Neuronal stem cell (in vitro differentiated cells): Measurements from ENCODE around the gene YIPF5.

Source experiments
- DNase-seq: peaks from one replicate; pipeline ENCODE4 v3.0.0-alpha.2; 2013; ENCODE audit warnings: low spot score
- H2AFZ ChIP-seq: one replicate; pipeline ENCODE4 v1.6.1; 2013; ENCODE audit warnings: mild to moderate bottlenecking, low read length, inconsistent platforms
- H2AK5ac ChIP-seq: 2 replicates; pipeline ENCODE4 v1.6.1; 2013; ENCODE audit warnings: low read depth, mild to moderate bottlenecking, inconsistent platforms, low read length, moderate library complexity, mixed read lengths
- H2BK120ac ChIP-seq: 2 replicates; pipeline ENCODE4 v1.6.1; 2013; ENCODE audit warnings: low read depth, mild to moderate bottlenecking, inconsistent platforms, low read length, moderate library complexity, mixed read lengths
- H2BK12ac ChIP-seq: one replicate; pipeline ENCODE4 v1.6.1; 2013; ENCODE audit warnings: low read length, inconsistent platforms
- H2BK15ac ChIP-seq: 2 replicates; pipeline ENCODE4 v1.6.1; 2013; ENCODE audit warnings: mild to moderate bottlenecking, low read length, inconsistent platforms, mixed read lengths
- H2BK5ac ChIP-seq: one replicate; pipeline ENCODE4 v1.6.1; 2013; ENCODE audit warnings: inconsistent platforms, mild to moderate bottlenecking, low read length, moderate library complexity
- H3K14ac ChIP-seq: one replicate; pipeline ENCODE4 v1.6.1; 2013; ENCODE audit warnings: low read length, inconsistent platforms
- H3K18ac ChIP-seq: 2 replicates; pipeline ENCODE4 v1.6.1; 2013; ENCODE audit warnings: low read length, inconsistent platforms
- H3K23ac ChIP-seq: 2 replicates; pipeline ENCODE4 v1.6.1; 2013; ENCODE audit warnings: low read depth, mild to moderate bottlenecking, mixed read lengths, low read length, inconsistent platforms; ENCODE audit not compliant: poor library complexity
- H3K27ac ChIP-seq: replicated peaks from 3 replicates; pipeline ENCODE4 v1.5.1; 2013; ENCODE audit warnings: low read length, inconsistent platforms
- H3K27me3 ChIP-seq, 3 experiments: 2 replicates each; pipeline ENCODE4 v1.6.1; 2013; ENCODE audit warnings: low read length in 3 of 3, mild to moderate bottlenecking in 2 of 3, inconsistent platforms in 1 of 3, low read depth in 1 of 3, mixed read lengths in 1 of 3, moderate library complexity in 1 of 3; ENCODE audit not compliant: control insufficient read depth in 3 of 3, insufficient read depth in 3 of 3
- H3K36me3 ChIP-seq, 2 donors: replicated peaks in 1 of 2; 2 replicates each; pipeline ENCODE4 v1.6.1; 2013; ENCODE audit warnings: low read length in 2 of 2; ENCODE audit not compliant: control insufficient read depth in 2 of 2, insufficient read depth in 2 of 2
- H3K4ac ChIP-seq: 2 replicates; pipeline ENCODE4 v1.6.1; 2013; ENCODE audit warnings: inconsistent platforms, mild to moderate bottlenecking, low read length, moderate library complexity
- H3K4me1 ChIP-seq, 2 donors: 1 replicate in 1 of 2; 2 replicates in 1 of 2; pipeline ENCODE4 v1.6.1; 2013; ENCODE audit warnings: low read length in 2 of 2, low read depth in 1 of 2; ENCODE audit not compliant: control insufficient read depth in 2 of 2, insufficient read depth in 1 of 2
- H3K4me2 ChIP-seq: one replicate; pipeline ENCODE4 v1.6.1; 2013; ENCODE audit warnings: mild to moderate bottlenecking, low read length, inconsistent platforms; ENCODE audit not compliant: insufficient read depth, poor library complexity, severe bottlenecking
- H3K4me3 ChIP-seq, 2 donors: 2 replicates each; pipeline ENCODE4 v1.5.1; 2013; ENCODE audit warnings: low read length in 2 of 2, mild to moderate bottlenecking in 2 of 2, inconsistent platforms in 1 of 2, moderate library complexity in 1 of 2
- H3K79me1 ChIP-seq: one replicate; pipeline ENCODE4 v1.6.1; 2013; ENCODE audit warnings: low read depth, mild to moderate bottlenecking, inconsistent platforms, low read length, moderate library complexity
- H3K9ac ChIP-seq: one replicate; pipeline ENCODE4 v1.6.1; 2013; ENCODE audit warnings: mild to moderate bottlenecking, low read depth, low read length, inconsistent platforms; ENCODE audit not compliant: poor library complexity
- H3K9me3 ChIP-seq, 2 donors: replicated peaks in 1 of 2; 2 replicates each; pipeline versions ENCODE3 to v1.6.1; 2013; ENCODE audit warnings: low read length in 2 of 2, mild to moderate bottlenecking in 2 of 2, inconsistent platforms in 1 of 2, low read depth in 1 of 2, mixed read lengths in 1 of 2, moderate library complexity in 1 of 2; ENCODE audit not compliant: control insufficient read depth in 2 of 2, insufficient read depth in 1 of 2
- H4K8ac ChIP-seq: one replicate; pipeline ENCODE4 v1.6.1; 2013; ENCODE audit warnings: low read depth, mild to moderate bottlenecking, inconsistent platforms, low read length, moderate library complexity
- H4K91ac ChIP-seq: one replicate; pipeline ENCODE4 v1.6.1; 2013; ENCODE audit warnings: low read length, low read depth, mild to moderate bottlenecking, inconsistent platforms; ENCODE audit not compliant: poor library complexity
- WGBS, 2 donors: extraction: QIAGEN DNeasy Blood & Tissue Kit; methylation state at CpG; one replicate each; pipeline ENCODE4 v1.1.7; 2013; ENCODE audit warnings: missing lambda C conversion rate in 2 of 2, mixed read lengths in 1 of 2; ENCODE audit not compliant: insufficient read length in 2 of 2, insufficient replicate concordance in 1 of 2; ENCODE audit errors: extremely low coverage in 2 of 2; 5-methylcytosine and 5-hydroxymethylcytosine counted together

The YIPF5 gene

DNA sequence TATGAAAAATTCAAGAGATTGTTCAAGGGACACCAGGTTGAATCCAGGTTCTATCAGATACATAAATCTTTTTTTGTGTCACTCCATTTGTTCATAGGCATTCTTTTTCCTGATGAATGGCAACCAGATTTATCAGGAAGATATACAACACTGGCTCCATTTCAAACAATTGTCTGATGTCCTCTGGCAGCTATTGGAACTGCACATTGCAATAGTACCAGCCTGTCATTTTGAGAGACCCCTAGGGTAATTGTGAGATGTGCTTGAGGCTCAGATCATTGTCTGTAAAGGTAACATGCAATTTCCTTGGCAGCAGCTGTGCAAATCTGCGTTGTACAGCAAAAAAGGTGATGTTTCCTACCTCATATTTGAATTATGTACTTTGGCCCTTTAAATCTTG is 26.2 kb upstream of the YIPF5 start:
- no peak overlapping the region for H3K4ac ChIP-seq
- no peak overlapping the region for H3K9ac ChIP-seq
- H3K9me3 ChIP-seq, result no peaks in the 10 kb centered on the region
- no peaks in the 10 kb centered on the region for H3K4me1 ChIP-seq
- no peak overlapping the region for H3K18ac ChIP-seq
- no peak overlapping the region for H3K23ac ChIP-seq
- H3K36me3 ChIP-seq, result no peaks in the 10 kb centered on the region
- H3K27ac ChIP-seq, result no peak overlapping the region
- no peak overlapping the region for H3K14ac ChIP-seq
- H4K91ac ChIP-seq, result no peak overlapping the region
- H4K8ac ChIP-seq, result no peak overlapping the region
- no peaks in the 10 kb centered on the region for H3K27me3 ChIP-seq
- H3K4me2 ChIP-seq, result no peak overlapping the region
- H2AK5ac ChIP-seq, result no peak overlapping the region
- no peak overlapping the region for H2BK15ac ChIP-seq
- H3K79me1 ChIP-seq, result no peaks in the 10 kb centered on the region
- WGBS, 2 donors, result no CpG with 5 or more reads among the region's 1 CpG
- H2AFZ ChIP-seq, result no peak overlapping the region
- no peak for DNase-seq
- no peak overlapping the region for H3K4me3 ChIP-seq
- H2BK5ac ChIP-seq, result no peak overlapping the region
- no peak overlapping the region for H2BK12ac ChIP-seq
- no peak overlapping the region for H2BK120ac ChIP-seq

DNA sequence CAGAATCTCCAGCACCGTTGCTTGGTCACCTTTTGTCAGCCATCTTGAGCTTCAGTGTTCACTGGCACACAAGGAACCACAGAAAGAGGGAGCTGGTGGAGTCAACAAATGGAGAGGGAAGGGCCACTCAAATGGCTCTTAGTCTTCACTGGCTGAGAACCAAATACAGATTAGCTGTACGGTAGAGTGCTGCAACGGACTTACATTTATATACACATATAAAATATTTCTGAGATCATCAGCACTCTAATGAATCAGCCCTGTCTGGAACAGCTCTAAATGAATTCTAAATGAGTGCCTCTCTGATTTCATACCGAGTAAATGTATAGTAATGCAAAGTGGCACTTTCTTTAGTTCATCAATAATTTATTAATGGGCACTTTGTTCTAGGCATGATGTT is 25.0 kb upstream of the YIPF5 start:
- Histone ChIP-seq H3K18ac (no peak overlapping the region), H3K4me2 (no peak overlapping the region), H3K4me1 (no peaks in the 10 kb centered on the region), H3K79me1 (no peaks in the 10 kb centered on the region), H3K4me3 (no peak overlapping the region), H3K14ac (no peak overlapping the region), H4K91ac (no peak overlapping the region), H2BK120ac (no peak overlapping the region), H3K27ac (no peak overlapping the region), H3K4ac (no peak overlapping the region), H3K36me3 (no peaks in the 10 kb centered on the region), H3K27me3 (no peaks in the 10 kb centered on the region), H4K8ac (no peak overlapping the region), H3K23ac (no peak overlapping the region), H2AK5ac (no peak overlapping the region), H3K9me3 (no peaks in the 10 kb centered on the region), H2BK5ac (no peak overlapping the region), H2BK12ac (no peak overlapping the region), H2AFZ (peak overlapping the region; percentile 47), H3K9ac (no peak overlapping the region), H2BK15ac (no peak overlapping the region)
- WGBS, 2 donors, result no CpG with 5 or more reads among the region's 4 CpGs
- no peak for DNase-seq

DNA sequence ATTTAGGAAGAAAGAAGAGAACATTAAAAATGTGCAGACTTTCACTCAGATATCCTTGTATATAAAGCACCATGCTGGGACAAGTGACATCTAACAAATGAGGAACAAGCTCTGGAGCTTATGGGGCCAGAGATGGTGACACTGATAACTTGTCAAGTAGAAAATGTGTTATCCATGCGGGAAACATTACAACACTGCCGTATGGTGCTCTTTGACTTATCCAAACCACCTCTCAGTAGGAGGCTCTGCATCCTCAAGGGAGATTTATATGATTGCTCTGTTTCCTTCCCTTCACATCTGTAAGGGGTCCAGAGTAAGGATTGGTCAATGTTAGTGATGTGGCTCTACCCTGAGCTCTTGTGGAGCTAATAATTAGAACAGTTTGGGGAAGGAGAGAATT is 23.7 kb upstream of the YIPF5 start:
- Histone ChIP-seq H2BK5ac (no peak overlapping the region), H2BK12ac (no peak overlapping the region), H3K14ac (no peak overlapping the region), H3K4me1 (no peaks in the 10 kb centered on the region), H3K27me3 (no peaks in the 10 kb centered on the region), H2BK120ac (no peak overlapping the region), H3K4me2 (no peak overlapping the region), H3K27ac (no peak overlapping the region), H3K36me3 (no peaks in the 10 kb centered on the region), H3K18ac (no peak overlapping the region), H4K91ac (no peak overlapping the region), H3K23ac (no peak overlapping the region), H3K9ac (no peak overlapping the region), H2BK15ac (no peak overlapping the region), H2AFZ (no peak overlapping the region), H3K9me3 (no peaks in the 10 kb centered on the region), H2AK5ac (no peak overlapping the region), H3K4ac (no peak overlapping the region), H3K79me1 (no peaks in the 10 kb centered on the region), H3K4me3 (no peak overlapping the region), H4K8ac (no peak overlapping the region)
- DNase-seq, result no peak
- WGBS, 2 donors, result no CpG with 5 or more reads among the region's 2 CpGs

DNA sequence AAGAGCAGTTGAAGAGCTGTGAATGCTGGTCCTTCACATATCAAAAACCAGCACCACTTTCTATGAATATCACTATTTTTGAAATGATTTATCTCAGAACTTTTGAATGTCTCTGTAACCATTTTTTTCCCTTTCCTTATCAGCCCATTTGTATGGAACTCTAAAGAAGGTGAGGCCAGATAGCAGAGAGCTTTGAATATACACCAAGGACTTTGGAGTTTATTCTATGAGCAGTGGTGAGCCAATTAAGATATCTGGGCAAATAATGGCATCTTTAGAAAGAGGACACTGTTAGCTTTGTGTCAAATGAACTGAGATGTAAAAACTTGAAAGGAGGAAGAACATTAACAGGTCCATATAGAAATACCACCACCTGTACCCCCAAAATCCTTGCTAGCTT is 22.2 kb upstream of the YIPF5 start:
- Histone ChIP-seq H3K4me2 (no peak overlapping the region), H4K8ac (no peak overlapping the region), H3K27me3 (no peaks in the 10 kb centered on the region), H2BK15ac (no peak overlapping the region), H2BK120ac (no peak overlapping the region), H3K36me3 (no peaks in the 10 kb centered on the region), H3K4me1 (no peaks in the 10 kb centered on the region), H4K91ac (no peak overlapping the region), H3K27ac (no peak overlapping the region), H3K23ac (no peak overlapping the region), H2BK12ac (no peak overlapping the region), H3K18ac (no peak overlapping the region), H2BK5ac (no peak overlapping the region), H3K4ac (no peak overlapping the region), H3K9me3 (no peaks in the 10 kb centered on the region), H3K14ac (no peak overlapping the region), H3K79me1 (no peaks in the 10 kb centered on the region), H3K9ac (no peak overlapping the region), H3K4me3 (no peak overlapping the region), H2AFZ (no peak overlapping the region), H2AK5ac (no peak overlapping the region)
- DNase-seq, result no peak
